ENCODE results near the gene HGS.

The HGS gene

DNA sequence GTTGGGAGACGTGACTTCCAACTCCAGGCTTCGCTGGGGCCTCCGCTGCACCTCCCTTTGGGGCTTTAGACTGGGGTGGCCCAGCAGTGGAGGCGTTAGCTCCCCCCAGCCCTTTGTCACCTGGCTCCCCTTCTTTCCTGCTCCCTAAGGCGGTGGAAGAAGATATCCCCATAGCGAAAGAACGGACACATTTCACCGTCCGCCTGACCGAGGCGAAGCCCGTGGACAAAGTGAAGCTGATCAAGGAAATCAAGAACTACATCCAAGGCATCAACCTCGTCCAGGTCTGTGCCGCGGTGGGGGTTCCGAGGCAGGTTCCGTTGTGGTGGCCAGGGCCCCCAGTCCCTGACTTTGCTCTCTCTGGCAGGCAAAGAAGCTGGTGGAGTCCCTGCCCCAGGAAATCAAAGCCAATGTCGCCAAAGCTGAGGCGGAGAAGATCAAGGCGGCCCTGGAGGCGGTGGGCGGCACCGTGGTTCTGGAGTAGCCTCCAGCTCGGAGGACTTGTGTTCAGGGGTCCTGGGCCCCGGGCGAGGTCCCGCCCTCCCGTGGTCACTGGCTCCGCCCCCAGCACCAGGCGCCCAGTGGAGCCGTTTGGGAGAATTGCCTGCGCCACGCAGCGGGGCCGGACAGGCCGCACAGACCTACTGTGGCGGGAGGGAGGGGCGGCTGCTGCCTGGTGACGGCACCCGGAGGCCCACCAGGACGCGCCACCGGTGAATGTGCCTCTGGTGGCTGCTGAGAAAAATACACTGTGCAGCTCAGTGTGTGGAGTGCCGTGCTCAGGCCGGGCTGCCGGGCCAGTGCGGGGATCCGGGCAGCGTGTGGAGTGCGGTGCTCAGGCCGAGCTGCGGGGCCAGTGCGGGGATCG, 23.2 kb downstream of the HGS start:
- no peak for FAIRE-seq

DNA sequence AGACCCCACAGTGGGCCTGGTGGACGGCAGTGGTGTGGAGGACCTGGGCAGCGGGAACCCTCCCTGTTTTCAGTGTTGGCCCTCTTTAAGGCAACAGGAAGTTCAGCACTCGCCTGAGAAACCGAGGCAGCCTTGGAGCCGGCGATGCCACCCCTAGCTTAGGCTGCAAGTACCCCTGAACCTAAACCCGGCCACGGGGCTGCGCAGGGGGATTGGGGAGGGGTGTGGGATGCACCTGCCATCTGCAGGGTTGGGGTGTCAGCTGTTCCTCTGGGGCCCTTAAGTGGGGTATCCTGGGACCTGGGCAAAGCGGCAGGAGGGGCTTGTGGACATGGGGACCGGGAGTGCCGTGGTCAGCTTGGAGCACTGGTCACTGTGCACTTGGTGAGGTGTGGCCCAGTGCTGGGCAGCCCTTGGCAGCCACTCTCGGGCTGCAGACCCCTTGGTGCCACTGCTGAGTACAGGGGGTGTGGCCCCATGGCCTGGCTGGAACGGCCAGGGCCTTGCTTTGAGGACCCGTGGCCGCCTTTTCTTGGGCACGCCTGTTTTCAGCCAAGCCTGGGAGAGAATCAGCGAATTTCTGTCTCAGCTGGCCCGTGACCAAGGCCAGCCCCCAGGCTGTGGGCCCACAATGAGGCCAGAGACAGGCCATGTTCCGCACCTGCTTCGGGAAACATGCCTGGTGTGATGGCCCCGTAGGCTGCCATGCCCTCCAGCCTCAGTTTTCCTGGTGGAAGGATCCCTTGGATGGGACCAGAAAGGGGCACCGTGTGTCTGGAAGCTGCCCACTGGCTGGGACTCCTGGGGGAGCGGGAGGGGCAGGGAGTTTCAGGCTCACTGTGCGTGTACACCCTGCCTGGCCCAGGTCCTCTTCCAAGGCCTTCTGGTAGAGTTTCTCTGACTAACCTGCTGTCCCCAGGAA, 24.2 kb downstream of the HGS start:
- no peak for FAIRE-seq

DNA sequence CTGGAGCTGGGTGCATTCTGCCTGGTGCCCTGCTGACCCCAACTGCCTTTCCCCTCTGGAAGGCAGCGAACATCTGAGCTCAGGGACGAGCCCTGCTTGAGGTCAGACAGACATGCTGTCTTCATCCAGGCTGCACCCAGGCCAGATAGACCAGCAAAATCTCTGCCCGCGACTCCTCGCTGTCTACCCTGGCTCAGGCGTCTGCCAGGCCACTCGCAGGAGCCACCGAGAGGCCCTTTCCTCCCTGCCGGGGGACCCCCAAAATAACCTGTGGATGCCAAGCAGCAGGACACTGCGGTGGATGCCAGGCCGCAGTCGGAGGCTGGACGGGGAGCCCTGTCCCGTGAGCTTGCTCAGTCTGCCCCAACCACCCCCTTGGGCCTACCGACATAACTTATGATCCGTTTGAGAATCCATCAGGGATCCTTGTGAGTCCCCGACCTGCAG, 25.0 kb downstream of the HGS start:
- no peak for FAIRE-seq

DNA sequence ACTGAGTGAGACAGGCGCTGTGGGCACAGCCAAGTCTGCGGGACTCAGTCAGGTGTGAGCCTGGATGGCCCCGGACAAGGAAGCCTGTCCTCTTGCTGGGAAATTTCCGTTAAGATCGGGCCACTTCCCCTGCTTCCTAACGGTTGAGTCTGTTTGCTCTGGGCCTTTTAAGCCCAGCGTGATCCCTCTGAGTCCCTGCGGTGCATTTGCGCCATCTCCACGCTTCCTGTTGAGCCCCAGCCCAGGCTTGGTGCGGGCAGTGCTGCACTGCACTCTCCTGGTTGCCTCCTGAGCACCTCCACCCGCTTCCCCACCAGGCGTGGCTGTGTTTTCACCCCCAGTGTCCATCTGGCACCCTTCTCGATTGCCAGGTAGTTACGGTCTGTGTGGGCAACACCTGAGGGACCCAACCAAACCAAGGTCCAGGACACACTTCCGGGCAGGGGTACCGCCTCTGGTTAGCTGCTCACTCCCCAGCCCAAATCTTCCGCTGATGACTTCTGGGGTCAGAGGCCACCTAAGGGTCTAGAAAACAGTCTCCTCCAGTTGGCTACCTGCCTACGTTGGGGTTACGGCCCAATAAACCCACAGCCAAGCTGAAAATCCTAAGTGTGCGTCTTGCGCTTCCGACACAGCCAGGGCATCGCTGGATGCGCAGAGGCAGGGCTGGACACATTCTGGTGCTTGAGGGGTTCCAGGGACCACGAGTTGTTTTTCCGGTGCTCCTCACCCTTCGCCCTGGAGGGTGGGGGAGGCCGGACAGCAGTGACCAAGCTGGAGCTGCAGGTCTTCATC, 26.9 kb downstream of the HGS start:
- FAIRE-seq = no peak

DNA sequence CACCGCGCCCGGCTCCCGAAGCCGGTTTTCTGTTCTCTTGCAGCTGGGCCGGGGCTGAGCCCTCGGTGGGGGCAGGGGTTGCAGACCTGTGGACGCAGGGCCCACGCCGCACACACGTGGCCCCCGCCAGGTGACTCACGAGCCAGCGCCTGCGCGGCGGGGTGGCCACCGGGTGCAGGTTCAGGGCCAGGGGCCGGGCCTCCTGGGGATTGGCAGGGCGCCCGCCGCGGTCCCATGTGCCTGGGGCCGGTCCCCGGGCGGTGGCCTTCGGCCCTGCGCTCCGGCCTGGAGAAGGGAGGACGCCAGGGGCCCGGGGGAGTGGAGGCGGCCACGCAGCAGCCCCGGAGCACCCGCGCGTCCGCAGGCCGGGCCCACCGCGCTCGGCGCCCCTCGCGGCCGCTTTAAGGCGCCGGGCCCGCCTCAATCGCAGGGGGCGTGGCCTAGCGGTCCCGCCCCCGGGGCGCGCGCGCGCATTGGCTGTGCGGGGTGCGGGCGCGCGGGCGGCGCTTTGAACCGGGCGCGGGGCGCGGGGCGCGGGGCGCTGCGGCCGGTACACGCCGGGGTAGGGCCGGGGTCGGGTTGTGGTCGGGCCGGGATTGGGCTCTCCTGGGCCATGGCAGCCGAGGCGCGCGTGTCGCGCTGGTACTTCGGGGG, 28.1 kb downstream of the HGS start, which contains the start of gene SLC25A10:
SLC25A10 (plus strand) TSS at position 471 of the 654 bp plus-strand sequence; CDS start at position 614, 143 bp downstream.
- FAIRE-seq = no peak

DNA sequence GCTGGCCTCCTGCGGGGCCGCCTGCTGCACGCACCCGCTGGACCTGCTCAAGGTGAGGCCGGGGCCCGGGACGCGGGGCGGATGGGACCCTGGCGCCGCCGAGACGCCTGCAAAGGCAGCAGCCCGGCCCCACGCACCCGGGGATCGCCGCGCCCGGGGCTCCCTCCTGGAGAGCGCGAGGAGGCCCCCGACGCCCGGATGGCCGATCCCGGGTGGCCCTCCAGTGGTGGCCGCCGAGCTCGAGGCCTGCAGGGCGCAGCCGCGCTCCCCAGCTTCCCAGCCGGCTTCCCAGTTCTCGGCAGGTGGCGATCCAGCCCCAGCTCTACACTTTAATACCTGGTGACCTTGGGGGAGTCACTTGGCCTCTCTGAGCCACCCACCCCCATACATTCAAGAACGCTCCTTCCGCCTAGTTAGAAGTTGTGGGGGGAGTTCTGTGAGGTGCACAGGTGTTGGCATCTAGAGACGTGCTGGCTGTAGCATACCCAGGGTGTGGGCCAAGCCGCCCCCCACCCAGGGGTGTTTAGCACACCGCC, 28.7 kb downstream of the HGS start:
- no peak for FAIRE-seq

DNA sequence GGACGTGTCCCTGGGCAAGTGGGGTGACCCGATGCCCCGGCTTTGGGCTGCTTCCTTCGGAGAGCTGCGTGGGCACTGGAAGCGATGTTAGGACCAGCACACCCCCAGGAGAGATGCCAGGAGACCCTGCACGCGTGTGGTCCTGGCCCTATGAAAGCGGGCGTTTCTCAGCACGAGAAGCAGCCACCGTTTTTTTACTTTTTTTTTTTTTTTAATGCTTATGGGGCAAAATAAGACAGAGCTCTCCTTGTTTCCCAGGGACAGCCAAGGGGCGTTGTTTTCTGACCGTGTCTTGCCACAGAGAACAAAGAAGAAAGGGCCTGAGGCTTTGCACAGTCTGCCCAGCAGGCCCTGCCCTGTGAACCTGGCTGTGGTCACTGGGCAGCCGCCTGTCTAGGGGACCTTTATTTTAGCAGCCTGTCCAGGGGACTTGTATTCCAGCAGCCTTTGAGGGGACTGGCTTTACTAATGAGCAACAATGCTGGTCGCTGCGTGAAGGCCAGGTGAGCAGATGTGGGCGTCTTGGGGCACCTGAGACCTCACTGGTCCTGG, 29.3 kb downstream of the HGS start:
- no peak for FAIRE-seq

DNA sequence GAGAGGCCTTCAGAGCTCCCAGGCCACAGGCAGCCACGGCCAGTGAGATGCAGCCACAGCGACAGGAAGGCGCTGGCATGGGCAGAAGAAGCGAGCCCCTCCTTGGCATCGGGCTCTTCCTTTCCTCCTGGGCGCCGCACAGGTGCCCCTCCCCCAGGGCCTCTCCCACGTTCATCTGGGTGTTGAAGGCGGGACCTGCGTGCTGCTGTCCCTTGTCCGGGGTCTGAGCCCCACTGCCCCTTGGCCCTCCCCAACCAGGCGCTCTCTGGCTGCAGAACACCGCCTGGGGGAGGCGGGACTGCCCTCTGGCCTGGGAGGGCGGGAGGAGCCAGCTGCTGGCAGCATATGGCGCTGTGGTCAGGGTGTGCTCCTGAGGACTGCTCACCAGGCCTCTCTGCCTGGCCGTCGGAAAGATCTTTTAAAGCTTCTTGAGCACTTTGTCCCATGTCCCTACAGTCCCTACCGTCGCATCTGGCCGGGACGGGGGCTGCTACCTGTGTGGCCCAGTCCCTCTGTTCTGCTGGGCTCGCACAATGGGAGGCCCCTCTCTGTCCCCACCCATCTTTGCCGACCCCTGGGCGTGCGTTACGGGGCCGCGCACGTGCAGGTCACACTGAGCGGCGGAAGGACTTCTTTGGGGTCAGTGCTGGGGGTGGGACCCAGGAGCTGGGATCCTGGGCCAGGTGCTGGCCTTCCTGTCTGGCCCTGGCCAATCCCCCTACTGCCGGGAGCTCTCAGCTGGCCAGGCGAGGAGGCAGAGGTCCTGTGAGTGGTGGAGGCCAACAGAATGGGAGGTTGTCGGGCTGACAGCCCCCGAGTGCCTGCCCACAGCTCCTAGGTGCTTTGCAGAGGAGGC, 30.0 kb downstream of the HGS start:
- no peak for FAIRE-seq

DNA sequence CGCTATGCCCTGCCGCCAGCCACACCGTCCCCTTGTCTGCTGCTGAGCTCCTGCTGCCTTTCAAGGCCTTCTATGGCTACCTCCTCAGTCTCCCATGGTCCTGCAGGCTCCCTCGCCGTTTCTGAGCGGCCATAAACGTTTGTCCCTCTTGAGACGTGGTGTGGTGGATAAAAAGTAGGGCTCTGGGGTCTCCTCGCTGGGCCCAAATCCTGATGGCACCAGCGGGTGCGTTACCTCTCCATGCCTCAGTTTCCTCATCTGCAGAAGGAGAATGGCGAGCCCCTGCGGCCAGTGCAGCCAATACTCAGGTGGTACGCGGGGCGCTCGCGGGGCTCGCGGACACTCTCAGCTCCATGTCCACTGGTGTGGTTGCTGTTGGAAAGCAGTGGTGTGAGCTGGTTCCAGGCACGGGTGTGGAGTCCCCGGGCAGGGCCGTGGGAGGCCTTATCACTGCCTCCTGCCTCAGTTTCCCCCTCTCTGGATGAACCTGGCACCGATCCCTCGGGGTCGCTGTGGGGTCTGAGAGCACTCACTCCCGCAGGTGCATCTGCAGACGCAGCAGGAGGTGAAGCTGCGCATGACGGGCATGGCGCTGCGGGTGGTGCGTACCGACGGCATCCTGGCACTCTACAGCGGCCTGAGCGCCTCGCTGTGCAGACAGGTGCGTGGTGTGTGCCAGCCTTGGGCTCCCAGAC, 30.7 kb downstream of the HGS start:
- FAIRE-seq = no peak

DNA sequence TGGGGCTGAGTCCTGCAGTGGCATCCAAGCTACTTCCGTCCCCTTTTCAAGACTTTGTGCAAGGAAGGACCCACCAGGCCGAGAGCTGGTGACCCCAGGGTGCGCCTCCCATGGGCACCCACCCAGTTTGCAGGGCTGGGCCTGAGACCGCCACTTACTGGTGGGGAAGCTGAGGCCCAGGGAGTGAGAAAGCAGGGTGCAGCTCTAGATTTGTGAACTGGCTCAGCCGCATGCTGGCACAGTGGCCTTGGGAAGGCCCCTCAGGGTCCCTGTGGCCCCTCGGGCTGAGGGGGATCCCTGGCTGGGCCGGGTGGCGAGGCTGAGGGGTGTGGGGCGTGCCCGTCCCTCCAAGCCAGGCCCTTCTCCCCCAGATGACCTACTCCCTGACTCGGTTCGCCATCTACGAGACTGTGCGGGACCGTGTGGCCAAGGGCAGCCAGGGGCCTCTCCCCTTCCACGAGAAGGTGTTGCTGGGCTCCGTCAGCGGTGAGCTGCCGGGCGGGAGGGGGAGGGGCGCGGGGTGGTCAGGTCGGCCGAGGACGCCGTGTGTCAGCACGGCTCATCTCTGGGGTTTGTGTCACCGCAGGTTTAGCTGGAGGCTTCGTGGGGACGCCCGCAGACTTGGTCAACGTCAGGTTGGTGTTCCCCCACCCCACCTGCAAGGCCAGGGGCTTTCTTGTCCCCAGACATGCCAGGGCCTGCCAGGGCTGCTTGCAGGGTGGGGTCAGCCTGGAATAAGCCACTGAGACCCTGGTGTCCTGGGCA, 31.5 kb downstream of the HGS start:
- no peak for FAIRE-seq

DNA sequence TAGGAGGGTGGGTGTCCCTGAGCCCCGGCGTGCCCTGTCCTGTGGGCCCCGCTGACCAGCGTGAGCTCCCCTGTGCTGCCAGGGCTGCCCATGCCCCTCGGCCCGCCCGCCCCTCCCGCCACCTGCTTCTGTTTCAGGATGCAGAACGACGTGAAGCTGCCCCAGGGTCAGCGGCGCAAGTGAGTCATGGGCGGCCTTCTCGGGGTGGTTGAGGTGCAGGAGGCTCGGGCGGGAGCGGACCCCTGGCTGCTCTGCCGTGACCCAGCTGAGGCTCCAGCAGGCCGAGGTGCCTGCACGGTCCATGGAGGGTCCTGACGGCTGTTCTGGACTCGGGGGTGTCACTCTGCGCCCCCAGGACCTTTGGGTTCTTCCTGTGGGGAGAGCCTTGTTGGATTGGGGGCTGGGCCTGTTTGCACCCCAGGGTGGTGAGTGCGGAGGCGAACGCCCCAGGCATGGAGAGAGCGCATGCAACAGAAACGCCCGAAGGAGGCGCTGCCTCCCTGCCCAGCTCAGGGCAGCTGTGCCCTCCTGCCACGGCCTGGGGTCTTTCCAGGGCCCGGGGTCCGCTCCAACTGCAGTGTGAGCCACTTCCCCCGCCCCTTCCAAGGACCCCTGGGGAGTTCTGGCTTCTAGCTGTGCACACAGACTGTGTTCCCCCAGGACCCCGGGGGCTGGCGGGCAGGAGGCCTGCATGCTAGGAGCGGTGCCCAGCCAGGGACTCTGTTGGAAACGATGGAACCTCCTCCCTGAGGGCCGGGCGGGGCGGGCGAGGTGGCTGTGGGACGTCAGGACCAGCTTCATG, 32.3 kb downstream of the HGS start:
- no peak for FAIRE-seq

DNA sequence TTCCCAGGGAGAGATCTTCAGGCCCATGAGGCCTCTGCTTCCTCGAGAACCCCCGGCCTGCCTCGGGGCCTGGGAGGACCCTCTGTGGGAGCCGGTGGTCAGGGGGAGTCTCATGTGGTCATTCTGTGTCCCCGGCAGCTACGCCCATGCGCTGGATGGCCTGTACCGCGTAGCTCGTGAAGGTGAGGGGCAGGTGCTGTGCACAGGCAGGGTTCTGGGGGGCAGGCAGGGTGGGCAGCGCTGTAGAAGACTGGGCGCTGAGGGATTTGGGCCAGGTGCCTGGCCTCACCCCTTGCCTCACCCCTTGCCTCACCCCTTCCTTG, 32.8 kb downstream of the HGS start:
- FAIRE-seq = no peak

DNA sequence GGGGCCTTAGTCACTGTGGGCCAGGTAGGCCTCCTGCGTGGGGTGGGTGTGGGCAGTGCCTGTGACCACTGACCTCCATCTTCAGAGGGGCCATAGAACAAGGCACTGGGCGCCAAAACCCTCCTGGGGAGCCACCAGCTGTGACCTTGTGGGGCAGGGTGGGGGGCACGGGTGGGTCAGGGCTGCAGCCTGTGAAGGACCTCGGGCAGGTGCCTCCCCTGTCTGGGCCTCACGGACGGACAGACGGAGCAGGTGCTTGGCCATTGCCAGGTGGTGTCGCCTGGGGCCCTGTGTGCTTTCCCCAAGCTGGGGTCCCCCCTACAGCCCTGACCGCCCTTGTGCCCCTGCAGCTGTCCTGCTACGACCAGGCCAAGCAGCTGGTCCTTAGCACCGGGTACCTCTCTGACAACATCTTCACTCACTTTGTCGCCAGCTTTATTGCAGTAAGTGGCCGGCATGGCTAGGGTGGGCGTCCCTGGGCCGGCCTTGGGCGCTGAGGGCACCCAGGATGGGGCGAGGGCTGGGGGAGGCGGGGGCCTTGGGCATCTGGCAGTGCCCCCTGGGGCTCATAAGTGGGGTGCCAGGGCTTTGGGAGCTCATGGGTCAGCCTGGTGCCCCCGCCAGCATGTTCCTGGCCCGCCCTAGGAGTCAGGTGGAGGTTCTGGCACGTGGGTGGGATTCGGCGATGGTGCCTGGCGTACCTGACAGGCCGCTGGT, 33.4 kb downstream of the HGS start:
- FAIRE-seq = no peak

DNA sequence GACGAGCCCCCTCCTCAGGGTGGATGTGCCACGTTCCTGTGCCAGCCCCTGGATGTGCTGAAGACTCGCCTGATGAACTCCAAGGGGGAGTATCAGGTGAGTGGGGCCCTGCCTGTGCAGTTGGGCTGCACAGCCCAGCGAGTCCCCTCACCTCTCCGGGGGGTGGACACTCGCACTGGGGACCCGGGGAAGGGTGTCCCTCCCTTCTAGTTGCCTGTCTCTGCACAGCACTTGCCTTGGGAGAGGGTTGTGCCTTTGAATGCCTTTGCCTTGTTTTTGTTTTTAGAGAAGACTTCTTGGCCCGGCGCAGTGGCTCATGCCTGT, 33.9 kb downstream of the HGS start:
- no peak for FAIRE-seq

DNA sequence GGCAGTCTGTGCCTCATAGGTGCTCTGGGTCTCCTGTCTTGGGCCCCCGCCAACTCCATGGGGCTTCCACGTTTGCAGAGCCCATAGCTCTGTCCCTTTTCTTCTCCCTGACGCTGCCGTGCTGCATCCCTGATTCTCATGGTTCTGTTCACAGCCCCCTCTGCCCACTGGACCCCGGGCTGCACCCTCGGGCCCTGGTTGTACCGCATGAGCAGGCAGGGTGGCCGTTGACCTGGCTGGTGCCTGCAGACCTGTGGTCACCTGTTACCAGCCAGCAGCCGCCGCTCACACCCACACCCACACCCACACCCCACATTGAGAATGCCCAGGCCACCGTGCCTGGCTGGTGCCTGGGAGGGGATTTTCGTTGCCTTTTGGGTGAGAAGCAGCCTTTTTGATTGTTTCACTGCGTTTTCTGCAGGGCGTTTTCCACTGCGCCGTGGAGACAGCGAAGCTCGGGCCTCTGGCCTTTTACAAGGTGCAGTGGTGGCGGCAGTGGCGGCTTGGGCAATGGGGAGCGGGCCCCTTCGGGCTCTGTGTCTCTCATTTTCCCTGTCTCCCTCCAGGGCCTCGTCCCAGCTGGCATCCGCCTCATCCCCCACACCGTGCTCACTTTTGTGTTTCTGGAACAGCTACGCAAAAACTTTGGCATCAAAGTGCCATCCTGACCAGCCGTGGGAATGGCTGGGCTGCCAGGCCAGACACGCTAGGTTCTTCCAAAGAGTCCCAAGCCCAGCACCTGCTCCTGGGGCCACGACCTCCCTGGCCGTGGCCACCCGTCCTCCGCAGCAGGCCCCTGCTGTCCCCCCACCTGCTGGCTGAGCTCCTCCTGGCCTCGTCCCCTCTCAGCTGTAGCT, 35.8 kb downstream of the HGS start:
- FAIRE-seq = no peak

DNA sequence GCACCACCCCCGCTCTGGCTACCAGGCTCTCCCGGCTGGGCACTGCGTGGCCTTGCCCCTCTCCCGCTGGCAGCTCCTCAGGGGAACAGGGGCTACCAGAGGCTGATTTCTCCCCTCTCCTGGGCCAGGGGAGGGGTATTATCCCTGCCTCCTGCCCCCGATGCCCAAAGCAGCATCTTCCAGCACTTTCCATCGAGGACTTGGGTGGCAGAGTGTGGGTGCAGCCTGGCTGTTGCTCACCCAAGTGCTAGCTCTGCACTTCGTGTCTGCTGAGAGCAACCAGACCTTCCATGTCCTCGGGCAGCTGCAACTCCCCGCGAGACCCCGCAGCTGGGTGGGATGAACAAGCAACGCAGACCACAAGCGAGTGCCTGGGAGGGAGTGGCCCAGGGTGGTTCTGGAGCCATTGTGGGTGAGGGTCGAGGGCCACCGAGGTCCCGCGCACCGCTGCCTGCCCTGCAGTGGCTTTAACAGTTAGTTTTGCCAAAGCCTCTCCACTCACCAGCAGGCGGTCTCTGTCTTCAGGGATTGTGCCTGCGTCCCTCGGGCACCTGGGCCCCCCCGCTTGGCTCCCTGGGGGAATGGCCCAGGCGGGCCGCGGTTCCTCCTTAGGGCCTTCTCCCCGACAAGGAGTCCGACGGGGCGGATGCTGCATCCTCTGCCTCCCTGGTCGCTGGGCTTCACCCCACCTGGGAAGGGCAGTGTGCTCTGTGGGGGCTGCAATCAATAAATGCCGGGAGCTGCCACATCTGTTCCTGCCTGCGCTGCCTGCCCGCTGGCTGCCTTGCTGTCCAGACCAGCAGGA, 36.7 kb downstream of the HGS start:
- no peak for FAIRE-seq
